GM18508 (cell line): ENCODE results near the gene HES6.

Experiments
- ATAC-seq: cut with Tn5 transposase; IDR thresholded peaks from one replicate; pipeline ENCODE4 v1.9.1; 2021; ENCODE audit warnings: moderate number of reproducible peaks; ENCODE audit not compliant: insufficient read depth, unreplicated experiment

HES6 gene

GRCh38 chr2:238237431-238238135 lies 2.3 kb downstream of the HES6 start:
- no peak for ATAC-seq

- no peak for ATAC-seq
Observed at GRCh38 chr2:238236571-238236970, 3.3 kb downstream of the HES6 start.

DNA sequence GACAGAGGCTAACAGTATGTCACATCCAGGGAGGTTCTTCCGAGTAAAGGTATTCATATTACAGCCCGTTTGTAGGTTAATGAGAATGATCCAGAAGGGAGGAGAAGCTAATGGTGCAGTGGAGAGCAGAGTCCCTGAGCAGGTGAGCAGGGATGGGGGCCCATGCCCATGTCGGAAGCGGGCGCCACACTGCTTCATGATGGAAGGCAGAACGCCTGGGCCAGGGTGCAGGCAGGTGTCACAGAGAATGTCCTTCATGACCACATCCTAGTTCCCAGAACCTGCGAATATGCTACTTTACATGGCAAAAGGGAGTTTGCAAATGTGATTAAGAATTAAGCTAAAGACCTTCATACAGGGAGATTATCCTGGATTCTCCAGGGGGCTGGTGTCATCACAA lies 4.0 kb downstream of the HES6 start:
- no peak for ATAC-seq

DNA sequence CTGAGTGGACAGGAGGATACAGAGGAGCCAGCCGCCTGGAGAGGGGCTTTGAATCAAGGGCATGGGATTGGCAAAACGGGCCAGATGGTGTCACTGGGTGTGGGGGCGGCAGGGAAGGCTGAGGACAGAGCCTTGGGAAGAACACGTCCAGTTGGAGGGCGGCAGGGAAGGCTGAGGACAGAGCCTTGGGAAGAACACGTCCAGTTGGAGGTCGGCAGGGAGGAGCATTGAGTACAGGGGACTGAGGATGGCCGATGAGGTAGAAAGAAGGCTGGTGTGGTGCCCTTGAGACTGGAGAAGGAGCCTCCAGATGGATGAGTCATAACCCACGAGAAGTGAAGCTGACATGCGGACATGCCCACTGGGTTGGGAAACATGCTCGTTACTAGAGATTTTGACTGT lies 4.5 kb downstream of the HES6 start:
- ATAC-seq, result no peak

GRCh38 chr2:238233625-238234024 lies 6.2 kb downstream of the HES6 start:
- no peak for ATAC-seq

- no peak for ATAC-seq
Observed at GRCh38 chr2:238231809-238232208, 8.0 kb downstream of the HES6 start.

DNA sequence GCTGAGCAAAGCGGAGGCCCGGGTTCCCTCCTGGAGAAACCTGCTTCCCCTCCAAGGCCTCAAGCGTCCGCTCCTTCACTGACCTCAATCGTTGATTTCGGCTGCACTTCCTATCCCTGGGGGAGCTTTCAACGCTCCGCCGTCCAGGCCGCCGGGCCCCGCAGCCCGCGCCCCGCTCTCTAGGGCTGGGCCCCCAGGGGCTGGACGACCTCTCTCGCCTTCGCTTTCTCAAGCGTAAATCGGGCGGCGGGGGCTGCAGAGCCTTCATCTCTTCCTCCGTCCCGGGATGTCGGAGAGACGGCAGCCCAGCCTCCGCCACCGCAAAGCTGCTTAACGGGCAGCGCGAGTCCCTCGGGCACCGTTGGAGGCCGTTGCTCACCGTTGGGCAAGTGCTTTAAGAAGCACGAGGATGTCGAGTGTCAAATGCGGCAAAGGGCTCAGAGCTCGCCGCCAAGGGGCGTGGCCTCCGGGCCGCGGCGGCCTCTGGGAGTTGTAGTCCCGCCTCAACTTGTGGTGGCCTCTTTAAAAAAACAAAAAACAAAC lies 8.5 kb downstream of the HES6 start:
- no peak for ATAC-seq

DNA sequence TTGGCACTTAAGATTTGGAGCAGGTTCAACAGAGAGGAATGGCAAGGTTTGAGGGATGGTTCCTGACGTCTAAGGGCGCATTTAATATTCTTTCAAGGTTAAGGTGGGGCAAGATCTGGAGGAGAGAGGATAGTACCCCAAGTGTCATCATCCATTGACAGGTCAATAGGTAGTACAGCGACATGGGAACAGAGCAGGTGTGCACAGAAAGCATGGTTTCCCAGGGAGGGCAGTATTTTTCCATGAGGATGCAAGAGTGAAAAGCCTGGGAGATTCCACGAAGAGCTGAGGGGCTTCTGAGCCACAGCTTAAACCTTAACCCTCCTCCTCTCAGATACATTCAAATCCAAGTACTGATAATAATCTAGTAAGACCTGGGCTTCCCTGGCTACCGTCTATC lies 9.1 kb downstream of the HES6 start:
- ATAC-seq, result no peak

GRCh38 chr2:238228700-238229099 lies 11.1 kb downstream of the HES6 start:
- ATAC-seq, result no peak

- ATAC-seq, result no peak
Observed at GRCh38 chr2:238227587-238228032, 12.2 kb downstream of the HES6 start.

DNA sequence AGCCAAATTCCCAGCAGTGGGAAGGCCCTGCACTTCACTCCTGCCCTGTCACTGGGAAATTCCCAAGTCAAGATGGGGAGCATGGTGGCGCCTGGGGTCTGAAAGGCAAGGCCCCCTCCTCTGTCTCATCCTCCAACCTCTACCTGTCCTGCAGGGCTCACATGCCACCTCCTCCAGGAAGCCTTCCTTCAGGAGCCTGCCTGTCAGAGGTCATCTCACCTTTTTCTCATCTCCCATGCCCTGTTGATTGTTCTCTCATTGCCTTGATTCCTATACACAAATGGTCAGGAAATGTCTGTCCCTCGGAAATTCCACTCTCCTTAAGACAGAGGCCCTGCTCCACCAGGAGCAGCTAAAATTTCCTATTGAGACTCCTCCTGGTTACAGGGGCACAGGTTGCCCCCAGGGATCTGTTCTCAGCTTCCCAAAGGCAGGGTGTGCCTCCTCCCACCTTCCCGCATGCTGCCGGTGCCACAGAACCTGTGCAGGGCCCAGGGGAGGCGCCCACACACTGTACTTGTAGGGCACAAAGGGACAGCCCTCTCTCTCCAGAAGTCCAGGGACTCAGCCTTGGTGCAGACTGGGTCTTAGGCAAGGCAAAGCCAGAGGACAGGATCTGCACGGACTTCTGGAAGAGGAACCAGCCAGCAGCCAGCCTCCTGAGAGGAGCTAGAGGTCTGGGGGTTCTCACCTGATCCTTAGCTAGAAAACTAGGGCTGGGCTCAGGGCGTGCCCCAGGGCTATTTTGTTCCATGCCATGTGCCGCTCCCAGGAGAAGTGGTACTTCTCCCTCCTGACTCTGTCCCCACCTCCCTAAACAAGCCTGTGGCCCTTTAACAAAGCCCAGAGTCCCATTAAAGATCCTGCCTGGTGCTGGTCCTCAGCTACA lies 12.9 kb downstream of the HES6 start:
- ATAC-seq, result no peak

GRCh38 chr2:238225911-238226697 lies 13.7 kb downstream of the HES6 start:
- ATAC-seq, result no peak

DNA sequence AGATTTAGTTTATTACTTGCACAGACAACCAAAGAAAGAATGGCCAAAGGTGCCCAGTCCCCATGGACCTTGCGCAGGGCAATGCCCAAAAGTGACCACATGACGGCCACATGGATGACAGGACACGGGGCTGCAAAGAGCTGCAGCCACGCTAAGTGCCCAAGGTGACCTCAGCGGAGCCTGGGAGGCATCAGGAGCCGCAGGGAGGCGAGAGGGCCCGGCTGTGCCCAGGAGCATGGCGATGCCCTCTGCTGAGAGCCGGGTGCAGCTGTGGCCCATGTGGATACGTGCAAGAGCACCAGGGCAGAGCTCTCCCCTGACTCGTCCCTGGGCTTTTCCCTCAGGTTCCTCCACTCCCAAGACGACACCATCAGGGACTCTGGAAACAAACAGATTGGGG lies 14.7 kb downstream of the HES6 start:
- ATAC-seq, result no peak

DNA sequence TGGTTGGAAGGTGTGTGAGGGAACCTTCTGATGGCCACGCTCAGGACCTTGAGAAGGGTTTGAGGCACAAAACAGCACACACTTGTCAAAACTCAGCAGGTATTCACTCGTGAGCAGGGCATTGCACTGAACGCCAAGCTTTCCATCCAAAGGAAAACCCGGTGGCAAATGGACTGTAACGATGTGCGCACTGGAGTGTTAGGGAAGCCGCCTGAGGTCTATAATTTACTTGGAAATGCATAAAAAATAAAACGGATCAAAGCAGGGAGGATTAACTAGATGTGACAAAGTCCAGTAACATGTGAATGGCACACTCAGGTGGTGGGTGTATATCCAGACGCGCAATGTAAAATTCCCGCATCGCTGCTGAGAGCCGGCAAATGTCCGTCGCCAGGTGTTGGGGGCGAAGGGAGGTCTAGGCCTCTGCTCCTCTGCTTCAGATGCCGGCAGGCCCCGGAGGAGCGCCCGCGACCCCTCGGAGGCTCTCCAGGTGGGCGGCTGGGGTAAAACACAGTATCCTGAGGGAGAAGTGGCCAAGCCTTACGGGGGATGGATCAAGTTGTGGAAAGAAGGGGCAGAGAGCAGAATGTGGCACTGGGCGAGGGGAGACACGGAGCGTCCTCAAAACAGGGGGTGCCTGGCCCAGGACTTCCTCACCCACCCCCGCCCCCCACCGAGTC lies 15.3 kb downstream of the HES6 start:
- no peak for ATAC-seq

DNA sequence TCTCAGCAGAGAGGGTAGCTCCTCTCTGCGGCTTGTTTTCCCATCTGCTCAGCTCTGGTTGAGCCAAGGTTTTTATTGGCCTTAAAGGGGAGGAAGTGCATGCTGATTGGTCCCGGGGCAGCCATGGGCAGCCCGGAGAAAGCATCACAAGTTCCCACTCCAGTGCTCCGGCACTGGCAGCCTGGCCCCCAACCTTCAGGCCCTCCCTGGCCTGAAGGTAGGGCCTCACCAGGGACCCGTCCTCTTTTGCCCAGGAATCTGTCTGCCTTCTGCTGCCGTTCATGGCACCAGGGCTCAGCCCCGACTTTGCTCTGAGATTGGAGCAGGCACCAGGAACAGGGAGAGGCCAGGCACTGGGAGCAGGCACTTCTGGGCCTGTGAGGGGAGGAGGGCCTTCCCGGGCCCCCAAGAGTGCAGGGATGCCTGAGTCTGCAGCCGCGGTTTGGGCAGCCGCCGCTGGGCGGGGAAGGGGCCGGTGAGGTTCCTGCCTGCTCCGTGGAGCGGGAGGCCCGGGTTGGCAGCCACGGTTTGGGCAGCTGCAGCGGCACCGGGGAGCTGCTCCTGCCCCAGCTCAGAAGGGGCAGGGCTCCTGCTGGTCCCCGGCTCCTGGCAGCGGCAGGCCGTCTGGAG lies 18.8 kb downstream of the HES6 start:
- ATAC-seq, result no peak

DNA sequence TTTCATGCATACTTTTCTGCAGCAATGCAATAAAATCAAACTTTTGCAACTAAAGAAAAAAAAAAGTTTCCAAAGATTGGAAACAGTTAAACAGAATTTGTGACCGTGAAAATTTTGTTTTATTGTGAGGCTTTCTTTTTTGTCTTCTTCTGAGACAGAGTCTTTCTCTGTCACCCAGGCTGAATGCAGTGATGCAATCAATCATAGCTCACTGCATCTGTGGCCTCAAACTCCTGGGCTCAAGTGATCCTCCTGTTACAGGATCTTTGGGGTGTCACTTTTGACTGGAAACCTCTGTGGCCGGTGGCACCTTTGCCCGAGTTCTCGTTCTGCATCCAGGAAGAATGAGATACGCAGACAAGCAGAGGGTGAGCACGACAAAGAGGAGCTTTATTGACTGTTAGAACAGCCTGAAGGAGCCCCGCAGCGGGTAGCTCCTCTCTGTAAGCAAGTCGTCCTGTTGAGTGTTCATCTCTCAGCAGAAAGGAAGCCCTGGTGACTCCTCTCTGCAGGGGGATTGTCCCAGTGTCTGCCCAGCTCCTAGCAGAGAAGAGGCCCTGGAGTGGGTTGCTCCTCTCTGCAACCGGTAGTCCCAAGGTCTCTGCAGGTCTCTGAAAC lies 19.5 kb downstream of the HES6 start:
- ATAC-seq, result no peak

GRCh38 chr2:238216651-238217184 lies 23.1 kb downstream of the HES6 start:
- no peak for ATAC-seq

DNA sequence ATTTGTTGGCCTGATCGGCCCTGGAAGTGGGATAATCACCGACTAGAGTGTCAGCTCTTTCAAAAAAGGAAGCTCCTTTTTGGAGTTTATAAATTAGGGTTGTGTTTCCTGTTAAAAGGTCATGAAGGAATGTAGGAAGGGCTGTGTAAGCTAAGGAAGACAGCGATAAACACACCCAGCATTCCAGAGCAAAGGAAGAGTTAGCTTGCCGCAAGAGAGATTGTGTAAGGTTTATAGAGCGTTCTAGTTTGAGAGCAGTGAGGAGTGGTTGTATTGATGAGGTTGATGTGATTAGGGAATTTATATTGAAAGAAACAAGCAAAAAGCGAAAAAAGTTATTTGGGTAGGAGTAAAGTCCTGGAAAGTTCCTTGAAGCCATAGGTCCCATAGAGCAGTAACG lies 32.8 kb downstream of the HES6 start:
- ATAC-seq, result no peak
